DND-41 (cell line): ENCODE measurements around the gene MAGEC2.

Experiments used
- ATAC-seq: fragments of 200-7000 bp; cut with Tn5 transposase; 3 replicates; pipeline ENCODE4 v1.9.1; 2021; ENCODE audit warnings: low read depth; ENCODE audit not compliant: insufficient read depth
- DNase-seq: peaks from one replicate; pipeline ENCODE4 v3.0.0-alpha.2; 2020
- H2AFZ ChIP-seq: 2 replicates; pipeline ENCODE4 v1.6.0; 2012; ENCODE audit warnings: low read depth, low read length
- H3K27ac ChIP-seq: 2 replicates; pipeline ENCODE4 v1.5.1; 2012; ENCODE audit warnings: low read length, inconsistent platforms
- H3K27me3 ChIP-seq: fragments of 200-600 bp; sonication (generic); 2 replicates; pipeline ENCODE4 v1.6.0; 2012; ENCODE audit warnings: low read length, mild to moderate bottlenecking, inconsistent platforms; ENCODE audit not compliant: insufficient read depth, poor library complexity
- H3K36me3 ChIP-seq: 2 replicates; pipeline ENCODE4 v1.5.1; 2012; ENCODE audit warnings: low read length, inconsistent platforms; ENCODE audit not compliant: insufficient read depth
- H3K4me1 ChIP-seq: 2 replicates; pipeline ENCODE4 v1.5.1; 2012; ENCODE audit warnings: mild to moderate bottlenecking, low read length; ENCODE audit not compliant: insufficient read depth
- H3K4me2 ChIP-seq: 2 replicates; pipeline ENCODE4 v1.6.0; 2012; ENCODE audit warnings: mild to moderate bottlenecking, moderate library complexity, low read length, inconsistent platforms; ENCODE audit not compliant: insufficient read depth
- H3K4me3 ChIP-seq, 2 experiments: fragments of 200-600 bp in 1 of 2; shearing (Covaris generic) in 1 of 2; 2 replicates each; pipeline ENCODE4 v1.5.1; 2012 to 2016; ENCODE audit warnings: inconsistent platforms in 2 of 2, low read length in 2 of 2, mild to moderate bottlenecking in 2 of 2, low read depth in 1 of 2, moderate library complexity in 1 of 2
- H3K79me2 ChIP-seq: 2 replicates; pipeline ENCODE4 v1.6.0; 2012; ENCODE audit warnings: low read length, inconsistent platforms; ENCODE audit not compliant: insufficient read depth
- H3K9ac ChIP-seq: 2 replicates; pipeline ENCODE4 v1.6.0; 2012; ENCODE audit warnings: low read depth, mild to moderate bottlenecking, inconsistent platforms, low read length, moderate library complexity
- H3K9me3 ChIP-seq: 2 replicates; pipeline ENCODE4 v1.5.1; 2012; ENCODE audit warnings: low read length, moderate library complexity, mild to moderate bottlenecking, inconsistent platforms; ENCODE audit not compliant: insufficient read depth, severe bottlenecking
- H4K20me1 ChIP-seq: 2 replicates; pipeline ENCODE4 v1.6.0; 2012; ENCODE audit warnings: low read length; ENCODE audit not compliant: insufficient read depth
- CTCF ChIP-seq: IDR thresholded peaks from 2 replicates; pipeline ENCODE4 v1.5.1; 2012; ENCODE audit warnings: borderline replicate concordance, low read length, moderate library complexity, mild to moderate bottlenecking; ENCODE audit not compliant: poor library complexity, severe bottlenecking; ENCODE audit errors: extremely low read depth
- EZH2 ChIP-seq: IDR thresholded peaks from 3 replicates; pipeline ENCODE4 v1.6.1; 2012; ENCODE audit warnings: borderline replicate concordance, low read depth, mild to moderate bottlenecking, moderate library complexity, low read length, inconsistent platforms; ENCODE audit not compliant: severe bottlenecking

Gene MAGEC2

GRCh38 chrX:142233400-142233799 lies 28.3 kb upstream of the MAGEC2 start:
- no peaks in the 10 kb centered on the region for H3K79me2 ChIP-seq
- no peaks in the 10 kb centered on the region for H3K9me3 ChIP-seq
- H3K36me3 ChIP-seq: no peaks in the 10 kb centered on the region
- no peak for ATAC-seq
- no peaks in the 10 kb centered on the region for H3K4me1 ChIP-seq
- H3K4me3 ChIP-seq: no peak overlapping the region
- H3K27ac ChIP-seq: no peak overlapping the region
- TF ChIP-seq CTCF (no peak), EZH2 (no peak)
- H4K20me1 ChIP-seq: no peaks in the 10 kb centered on the region
- H2AFZ ChIP-seq: no peak overlapping the region
- DNase-seq: no peak
- no peaks in the 10 kb centered on the region for H3K27me3 ChIP-seq
- H3K9ac ChIP-seq: no peak overlapping the region
- no peak overlapping the region for H3K4me2 ChIP-seq

- Histone ChIP-seq H3K27ac (no peak overlapping the region), H3K4me1 (no peaks in the 10 kb centered on the region), H3K36me3 (no peaks in the 10 kb centered on the region), H3K9me3 (no peaks in the 10 kb centered on the region), H3K79me2 (no peaks in the 10 kb centered on the region), H3K4me3 (no peak overlapping the region), H3K27me3 (no peaks in the 10 kb centered on the region), H3K9ac (no peak overlapping the region), H2AFZ (no peak overlapping the region), H4K20me1 (no peaks in the 10 kb centered on the region), H3K4me2 (no peak overlapping the region)
- ATAC-seq (no peak), DNase-seq (no peak)
- no peak for TF ChIP-seq EZH2
- no peak for TF ChIP-seq CTCF
Observed at GRCh38 chrX:142214081-142214480, 9.0 kb upstream of the MAGEC2 start.

GRCh38 chrX:142201113-142201512 lies 4.0 kb downstream of the MAGEC2 start:
- Histone ChIP-seq H2AFZ (no peak overlapping the region), H3K36me3 (no peaks in the 10 kb centered on the region), H3K4me2 (no peak overlapping the region), H3K27ac (no peak overlapping the region), H3K79me2 (no peaks in the 10 kb centered on the region), H3K9ac (no peak overlapping the region), H3K9me3 (no peaks in the 10 kb centered on the region), H3K4me1 (no peaks in the 10 kb centered on the region), H3K4me3 (no peak overlapping the region), H3K27me3 (no peaks in the 10 kb centered on the region), H4K20me1 (no peaks in the 10 kb centered on the region)
- no peak for TF ChIP-seq CTCF
- no peak for TF ChIP-seq EZH2
- ATAC-seq (no peak), DNase-seq (no peak)

- no peak for ATAC-seq
- H3K4me1 ChIP-seq: no peaks in the 10 kb centered on the region
- H3K27me3 ChIP-seq: no peaks in the 10 kb centered on the region
- no peak overlapping the region for H3K4me3 ChIP-seq
- H3K27ac ChIP-seq: no peak overlapping the region
- H2AFZ ChIP-seq: no peak overlapping the region
- DNase-seq: no peak
- H3K36me3 ChIP-seq: no peaks in the 10 kb centered on the region
- no peak overlapping the region for H3K9ac ChIP-seq
- TF ChIP-seq EZH2 (no peak), CTCF (no peak)
- no peaks in the 10 kb centered on the region for H4K20me1 ChIP-seq
- H3K79me2 ChIP-seq: no peaks in the 10 kb centered on the region
- H3K4me2 ChIP-seq: no peak overlapping the region
- no peaks in the 10 kb centered on the region for H3K9me3 ChIP-seq
Observed at GRCh38 chrX:142186103-142186502, 19.0 kb downstream of the MAGEC2 start.
